NCI-H2171 treated with DMSO at 0.1 percent for 48 hours (cell line): Measurements from ENCODE around the gene SIRT7.

Experiments used
- DNase-seq: peaks from one replicate; lab custom pipeline; 2025; lab: John Stamatoyannopoulos, UW

SIRT7 gene

DNA sequence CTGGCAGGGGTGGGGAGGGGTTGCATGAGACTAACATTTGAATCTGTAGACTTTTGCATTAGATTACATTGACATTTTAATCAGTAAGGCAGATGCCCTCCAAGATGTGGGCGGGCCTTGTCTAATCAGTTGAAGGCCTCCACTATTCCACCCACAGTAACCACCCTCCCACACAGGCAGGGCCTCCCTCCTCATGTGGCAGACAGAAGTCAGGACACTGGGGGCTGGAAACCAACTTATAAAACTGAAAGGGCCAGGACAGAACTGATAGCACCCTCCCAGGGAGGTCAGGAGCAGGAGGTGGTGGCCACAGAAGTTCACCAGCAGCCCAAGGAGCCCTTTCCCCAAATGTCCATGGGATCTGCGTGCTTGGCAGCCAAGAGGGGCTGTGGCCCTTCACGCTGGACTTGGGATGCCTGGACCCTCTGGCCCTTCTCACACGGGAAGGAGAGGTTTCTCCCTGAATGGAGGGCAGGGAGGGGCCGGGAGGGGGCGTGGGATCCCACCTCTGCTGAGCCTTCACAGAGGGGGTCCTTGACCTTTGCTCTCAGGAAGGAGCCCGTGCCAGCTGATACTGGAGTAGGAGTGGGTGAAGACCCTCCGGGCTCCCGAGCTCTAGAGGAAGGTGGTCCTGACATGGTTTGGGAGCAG, 14.5 kb upstream of the SIRT7 start:
- DNase-seq, result no peak

DNA sequence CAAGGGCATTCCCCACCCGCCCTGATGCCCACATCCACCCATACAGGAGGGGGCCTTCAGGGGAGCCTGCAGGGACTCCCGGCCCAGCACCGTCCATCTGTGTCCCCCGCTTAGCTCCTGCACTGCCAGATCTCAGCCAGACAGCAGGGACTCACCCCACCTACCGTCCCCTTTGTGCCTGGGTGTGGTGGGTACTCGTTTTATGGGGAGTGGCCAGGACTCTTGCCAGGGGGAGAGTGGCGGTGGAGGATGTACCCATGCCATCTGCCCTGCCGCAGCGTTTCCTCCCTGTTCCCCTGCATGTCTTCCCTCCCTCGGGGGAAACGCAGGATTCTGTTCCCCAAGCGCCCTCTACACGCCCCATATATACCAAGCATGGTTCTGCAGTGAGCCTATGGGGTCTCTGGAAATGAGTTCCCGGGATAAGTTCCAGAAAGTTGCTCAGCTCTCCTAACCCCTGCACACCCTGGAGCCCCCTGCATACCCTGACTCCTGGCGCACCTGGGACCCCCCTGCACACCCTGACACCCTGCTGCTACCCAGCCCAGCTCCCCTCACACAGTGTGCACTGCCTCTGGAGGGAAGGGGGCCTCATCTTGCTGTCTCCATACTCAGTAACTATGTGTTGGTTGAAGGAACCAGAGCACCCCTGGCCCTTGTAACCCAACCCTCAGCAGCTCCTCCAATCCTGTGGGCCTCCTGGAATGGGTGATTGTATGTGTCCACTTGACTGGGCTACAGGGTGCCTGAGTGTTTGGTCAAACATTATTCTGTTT, 13.8 kb upstream of the SIRT7 start:
- peak; percentile 91 for DNase-seq

DNA sequence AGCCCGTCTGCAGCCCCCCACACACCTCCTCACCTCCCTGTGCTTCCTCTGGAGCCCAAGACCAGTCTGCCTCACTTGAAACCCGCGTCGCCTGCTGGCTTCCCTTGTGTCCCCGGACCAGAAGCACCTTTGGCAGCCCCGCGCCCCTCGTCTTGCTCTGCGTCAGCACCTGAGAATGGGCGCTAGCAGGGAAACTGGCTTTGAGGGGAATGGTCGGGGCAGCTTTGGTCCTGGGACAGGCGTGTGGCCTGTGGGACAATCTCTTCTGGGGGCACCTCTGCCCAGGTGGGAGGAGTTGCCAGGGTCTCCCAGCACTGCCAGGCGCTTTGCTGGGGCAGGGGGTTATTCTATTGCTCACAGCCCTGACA, 13.2 kb upstream of the SIRT7 start:
- DNase-seq, result no peak

DNA sequence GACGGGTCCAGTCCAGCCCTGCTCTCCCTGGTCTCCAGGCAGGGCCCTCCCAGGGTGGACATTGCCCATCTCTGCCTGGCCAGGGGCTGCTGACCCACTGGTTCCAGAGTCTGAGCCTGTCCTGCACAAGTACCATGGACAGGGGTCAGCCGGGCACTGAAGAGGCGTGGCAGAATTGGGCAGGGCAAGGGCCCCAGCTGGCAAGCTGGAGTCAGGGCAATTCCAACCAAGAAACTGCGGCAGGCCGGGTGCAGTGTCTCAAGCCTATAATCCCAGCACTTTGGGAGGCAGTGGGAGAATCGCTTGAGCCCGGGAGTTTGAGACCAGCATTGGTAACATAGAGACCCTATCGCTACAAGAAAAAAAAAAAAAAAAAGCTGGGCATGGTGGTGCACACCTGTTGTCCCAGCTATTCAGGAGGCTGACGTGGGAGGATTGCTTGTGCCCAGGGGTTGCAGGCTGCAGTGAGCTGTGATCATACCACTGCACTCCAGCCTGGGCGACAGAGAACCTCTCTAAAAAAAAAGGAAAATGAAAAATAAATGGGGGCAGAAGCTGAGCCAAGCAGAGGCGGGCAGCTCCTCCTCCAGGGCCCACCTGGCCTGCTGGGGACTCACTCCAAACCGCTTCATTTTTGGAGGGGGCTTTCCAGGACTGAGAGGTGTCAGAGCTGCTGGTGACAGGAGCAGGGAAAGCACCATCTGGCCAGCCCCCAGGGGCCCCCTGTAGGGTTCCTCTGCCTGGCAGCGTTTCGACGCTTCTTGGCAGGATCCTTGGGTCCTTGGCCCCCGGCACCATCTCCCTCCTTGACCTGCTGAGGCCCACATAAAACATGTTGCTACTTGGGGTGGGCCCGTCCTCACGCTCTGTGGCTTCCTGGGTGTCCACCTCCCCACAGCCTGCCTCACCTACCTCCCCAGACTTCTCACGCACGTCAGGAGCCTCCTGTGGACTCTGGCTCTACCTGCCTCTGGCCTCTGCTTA, 12.5 kb upstream of the SIRT7 start:
- peak; percentile 89 for DNase-seq

DNA sequence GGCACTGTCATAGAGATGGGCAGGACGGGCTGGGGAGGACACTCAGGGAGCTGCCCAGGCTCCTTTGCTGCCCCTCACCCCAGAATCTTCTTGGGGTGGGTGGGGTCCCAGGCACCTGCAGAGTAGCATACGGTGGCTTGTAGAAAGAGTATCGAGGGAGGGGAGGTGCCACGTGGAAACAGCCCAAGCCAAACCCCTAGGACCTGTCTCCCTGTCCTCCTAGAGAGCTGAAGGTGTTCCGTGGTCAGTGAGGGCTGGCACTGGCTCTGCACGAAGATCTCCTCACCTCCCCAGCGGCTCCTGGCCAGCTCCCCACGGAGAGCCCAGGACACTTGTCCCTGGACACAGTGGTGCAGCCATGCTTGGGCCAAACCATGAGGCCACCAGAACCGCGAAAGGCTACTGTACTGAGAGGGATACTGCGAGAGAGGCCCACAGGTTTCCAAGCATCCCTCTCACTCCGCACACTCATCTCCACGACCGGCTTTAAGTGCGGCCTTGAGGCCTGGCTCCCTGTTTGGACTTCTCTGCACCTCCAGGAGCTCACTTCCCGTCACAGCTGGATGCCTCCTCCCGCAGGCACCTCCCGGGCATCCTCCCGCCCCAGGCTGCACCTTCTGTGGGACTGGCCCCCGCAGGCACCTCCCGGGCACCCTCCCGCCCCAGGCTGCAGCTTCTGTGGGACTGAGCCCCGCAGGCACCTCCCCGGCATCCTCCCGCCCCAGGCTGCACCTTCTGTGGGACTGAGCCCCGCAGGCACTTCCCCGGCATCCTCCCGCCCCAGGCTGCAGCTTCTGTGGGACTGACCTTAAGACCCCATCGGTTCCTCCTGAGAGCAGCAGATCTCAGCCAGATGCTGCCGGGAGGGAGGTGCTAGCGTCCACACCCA, 11.5 kb upstream of the SIRT7 start:
- DNase-seq, result no peak

DNA sequence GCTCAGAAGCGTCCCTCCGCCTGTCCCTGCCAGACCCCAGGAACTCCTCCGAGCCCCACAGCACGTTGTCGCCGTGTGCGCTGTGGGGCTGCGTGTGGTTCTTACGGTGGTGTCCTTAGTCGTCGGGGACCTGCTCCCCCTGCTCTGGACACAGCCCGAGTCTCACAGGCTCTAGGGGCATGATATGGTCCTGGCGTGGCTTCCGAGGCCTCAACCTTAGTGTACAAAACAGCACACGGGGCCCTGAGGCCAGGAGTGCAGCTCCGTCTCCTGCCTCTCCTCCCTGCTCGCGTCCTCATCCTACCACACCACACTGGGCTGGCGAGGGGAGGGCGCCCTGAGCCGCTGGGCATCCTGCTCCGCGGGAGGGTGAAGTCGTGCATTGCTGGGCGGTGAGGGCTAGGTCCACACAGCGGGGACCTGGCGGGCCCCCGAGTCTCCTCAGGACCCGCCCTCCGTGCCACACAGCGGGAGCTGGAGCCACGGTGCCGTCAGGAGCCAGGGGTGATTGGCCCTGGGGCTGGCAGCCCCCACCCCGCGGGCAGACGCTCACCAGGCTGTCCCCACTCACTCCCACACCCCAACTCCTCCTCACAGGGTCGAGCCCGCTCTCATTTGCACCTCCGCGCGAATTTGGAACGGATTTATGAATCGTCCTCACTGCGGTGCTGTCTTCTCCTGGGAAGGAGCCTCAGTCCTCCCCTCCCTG, 10.7 kb upstream of the SIRT7 start:
- no peak for DNase-seq

GRCh38 chr17:81927653-81928543, 9.9 kb upstream of the SIRT7 start, which contains the start of gene MAFG:
TSS of gene MAFG (minus strand) at chr17:81927735. CDS start at chr17:81923185, 4,550 bp downstream.
- DNase-seq, result peak; percentile 92

- no peak for DNase-seq
These were observed 9.2 kb upstream of the SIRT7 start for GRCh38 chr17:81927152-81927652.

GRCh38 chr17:81926451-81927151, 8.6 kb upstream of the SIRT7 start:
- DNase-seq, result no peak

DNA sequence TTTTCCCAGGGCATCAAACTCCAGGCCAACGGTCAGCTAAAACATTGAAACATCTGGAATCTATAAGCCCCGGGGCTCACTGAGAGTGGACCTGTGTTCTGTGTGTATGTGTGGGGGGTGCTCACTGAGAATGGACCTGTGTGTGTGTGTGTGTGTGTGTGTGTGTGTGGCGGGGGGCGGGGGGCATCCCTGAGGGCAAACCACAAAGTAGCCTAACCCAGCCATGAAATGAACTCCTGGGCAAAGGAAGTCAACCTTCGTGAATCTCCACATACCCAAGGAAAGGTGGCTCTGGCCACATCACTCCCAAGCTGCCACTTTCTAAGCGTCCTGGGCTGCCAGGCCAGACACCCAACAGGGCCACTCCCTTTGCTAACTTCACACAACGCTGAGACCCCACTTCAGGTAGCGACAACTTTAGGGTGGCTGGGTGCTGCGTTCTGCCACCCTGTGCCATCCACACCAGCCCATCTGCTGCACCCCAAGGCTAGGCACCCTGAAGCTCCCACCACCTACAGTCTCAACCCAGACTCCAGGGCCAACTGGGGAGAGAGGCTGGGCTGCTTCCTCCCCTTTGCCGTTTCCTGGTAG, 8.0 kb upstream of the SIRT7 start:
- DNase-seq, result no peak

DNA sequence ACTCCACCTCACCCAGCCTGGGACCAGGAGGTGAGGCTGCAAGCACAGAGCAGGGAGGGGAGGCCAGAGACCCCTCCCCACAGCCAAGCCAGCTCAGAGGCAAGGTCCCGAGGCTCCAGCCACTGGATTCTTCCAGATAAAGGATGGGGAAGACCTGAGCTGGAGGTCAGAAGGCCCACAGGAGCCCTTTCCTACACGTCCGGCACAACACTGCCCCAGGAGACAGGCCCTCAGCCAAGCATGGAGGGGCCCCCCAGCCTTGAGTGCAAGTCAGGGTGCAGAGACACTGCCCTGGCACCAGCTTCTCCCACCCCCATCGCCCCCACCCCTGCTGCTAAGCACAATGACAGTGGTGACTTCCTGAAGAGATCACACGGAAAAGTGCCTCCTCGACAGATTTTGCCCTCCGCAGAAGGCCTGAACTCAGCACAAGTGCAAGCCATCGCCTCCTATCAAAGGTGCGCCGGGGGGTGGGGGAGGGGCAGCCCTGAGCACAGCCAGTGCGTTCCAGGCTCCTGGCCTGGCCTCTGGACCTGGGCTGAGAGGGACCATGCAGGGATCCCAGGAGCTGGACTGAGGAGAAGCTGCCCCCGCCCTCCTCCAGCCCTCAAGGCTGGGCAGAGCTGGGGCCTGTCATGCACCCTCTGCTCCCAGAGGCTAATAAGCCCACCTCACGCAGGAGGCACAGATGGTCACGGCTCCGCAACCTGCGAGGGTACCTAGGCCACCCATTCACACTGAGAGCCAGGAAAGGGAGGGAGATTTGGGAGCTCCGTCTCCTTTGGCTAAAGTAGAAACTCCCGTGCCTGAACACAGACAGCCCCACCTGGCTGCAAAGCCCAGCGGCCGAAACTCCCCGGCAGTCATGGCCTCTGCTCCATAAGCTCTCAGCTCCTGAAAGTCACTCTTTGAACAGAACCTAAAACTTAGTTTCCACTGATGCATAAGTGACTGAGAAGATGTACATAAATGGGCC, 6.9 kb upstream of the SIRT7 start:
- no peak for DNase-seq

DNA sequence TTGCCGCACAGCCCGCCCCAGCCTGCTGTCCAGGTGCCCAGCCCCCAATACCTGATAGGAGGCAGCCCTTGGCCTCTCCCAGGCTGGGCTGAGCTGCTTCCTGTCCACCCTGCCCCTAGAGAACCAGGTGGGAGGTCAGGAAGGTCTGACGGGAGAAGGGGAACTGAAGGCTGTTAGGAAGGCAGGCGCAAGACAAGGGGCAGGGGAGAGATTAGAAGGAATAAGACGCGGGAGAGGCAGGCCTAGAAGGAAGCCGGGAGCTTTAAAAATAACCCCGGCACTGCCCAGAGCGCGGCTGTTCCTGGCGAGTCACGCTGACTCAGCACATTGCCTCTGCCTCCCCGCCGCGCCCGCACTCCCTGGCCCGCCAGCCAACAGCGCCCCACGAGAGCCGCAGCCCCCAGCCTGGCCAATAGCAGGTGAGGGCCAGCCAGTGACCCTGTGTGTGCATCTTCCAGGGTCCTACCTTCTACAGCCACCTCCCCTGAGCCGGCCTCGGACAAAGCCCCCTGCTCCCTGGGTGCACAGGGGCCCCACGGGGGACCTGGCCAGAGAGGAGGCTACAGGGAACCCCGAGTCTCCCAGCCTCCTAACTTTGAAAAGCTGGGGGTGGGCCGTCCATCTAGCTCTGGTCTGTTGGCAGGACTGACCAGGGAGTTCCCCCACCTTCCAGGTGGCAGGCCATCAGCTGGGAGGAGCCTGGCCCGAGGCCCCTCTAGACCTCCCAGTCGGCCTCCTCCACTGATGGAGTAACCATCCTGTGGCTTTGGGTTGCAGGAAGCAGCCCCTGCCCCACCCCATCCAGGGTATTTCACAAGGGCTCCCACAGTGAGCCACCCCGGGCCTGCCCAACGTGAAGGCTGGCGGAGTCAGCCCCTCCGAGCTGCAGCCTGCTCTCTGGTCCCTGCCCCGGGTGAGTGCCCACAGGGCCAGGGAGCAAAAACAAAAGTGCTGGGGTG, 5.6 kb upstream of the SIRT7 start:
- no peak for DNase-seq

GRCh38 chr17:81922566-81923301, 4.8 kb upstream of the SIRT7 start:
- no peak for DNase-seq

DNA sequence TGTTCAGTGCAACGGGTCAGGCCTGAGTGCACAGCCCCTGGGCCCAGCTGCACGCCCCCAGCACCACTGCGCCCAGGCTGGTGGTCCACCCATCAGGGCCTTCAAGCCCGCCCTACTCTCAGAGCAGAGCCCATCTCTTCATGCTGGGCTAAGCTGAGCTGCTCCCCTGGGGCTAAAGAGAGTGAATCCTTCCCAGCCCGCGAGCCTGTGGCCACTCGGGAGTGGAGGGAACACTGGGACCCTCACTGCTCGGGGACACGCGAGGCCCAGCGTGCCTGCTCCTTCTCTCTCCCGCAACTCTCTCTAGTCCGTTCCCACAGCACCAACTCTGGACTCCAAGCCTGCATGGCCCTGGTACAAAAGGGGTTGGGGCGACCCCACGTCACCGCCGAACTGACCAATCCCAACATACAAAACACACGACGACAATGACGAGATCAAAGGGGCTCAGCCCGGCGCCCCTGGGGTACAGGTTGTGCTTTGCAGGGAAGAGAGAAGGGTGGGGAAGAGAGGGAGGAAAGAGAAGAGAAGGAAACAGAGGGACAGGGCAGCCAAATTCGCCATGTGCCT, 4.1 kb upstream of the SIRT7 start:
- no peak for DNase-seq

GRCh38 chr17:81921537-81921862, 3.5 kb upstream of the SIRT7 start:
- DNase-seq, result no peak
